GM11168 (cell line): ENCODE results near the gene XYLB.

Experiments used
- in situ Hi-C: fragments of 300-500 bp; cut with MboI; formaldehyde crosslinking; loops from one replicate; pipeline ENCODE4 v1.12.0; 2022; ENCODE audit warnings: low sequenced_read_pairs; ENCODE audit not compliant: unreplicated experiment

The XYLB gene

DNA sequence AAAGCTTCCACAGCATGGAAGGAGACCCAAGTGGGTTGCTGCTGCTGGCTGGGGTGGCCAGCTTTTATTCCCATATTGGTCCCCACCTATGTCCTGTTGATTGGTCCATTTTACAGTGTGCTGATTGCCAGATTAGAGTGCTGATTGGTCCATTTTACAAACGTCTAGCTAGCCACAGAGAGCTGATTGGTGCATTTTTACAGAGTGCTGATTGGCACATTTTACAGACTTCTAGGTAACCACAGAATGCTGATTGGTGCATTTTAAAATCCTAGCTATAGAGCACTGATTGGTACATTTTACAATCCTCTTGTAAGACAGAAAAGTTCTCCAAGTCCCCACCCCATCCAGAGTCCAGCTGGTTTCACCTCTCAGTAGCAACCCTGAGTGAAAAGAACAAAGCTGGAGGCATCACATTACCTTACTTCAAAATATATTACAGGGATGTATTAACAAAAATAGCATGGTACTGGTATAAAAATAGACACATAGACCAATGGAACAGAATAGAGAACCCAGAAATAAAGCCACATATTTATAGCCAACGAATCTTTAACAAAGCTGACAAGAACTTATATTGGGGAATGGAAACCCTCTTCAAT lies 99.6 kb downstream of the XYLB start:
- in situ Hi-C loops = no loop called here

DNA sequence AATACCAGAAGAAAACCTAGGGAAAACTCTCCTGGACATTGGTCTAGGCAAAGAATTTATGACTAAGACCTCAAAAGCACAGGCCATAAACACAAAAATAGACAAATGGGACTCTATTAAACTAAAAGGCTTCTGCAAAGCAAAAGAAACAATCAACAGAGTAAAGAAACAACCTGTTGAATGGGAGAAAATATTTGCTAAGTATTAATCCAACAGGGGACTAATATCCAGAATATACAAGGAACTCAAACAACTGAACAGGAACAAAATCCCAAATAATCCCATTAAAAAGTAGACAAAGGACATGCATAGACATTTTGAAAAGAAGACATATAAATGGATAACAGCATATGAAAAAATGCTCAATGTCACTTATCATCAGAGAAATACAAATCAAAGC lies 100.2 kb downstream of the XYLB start:
- in situ Hi-C loops = no loop called here

DNA sequence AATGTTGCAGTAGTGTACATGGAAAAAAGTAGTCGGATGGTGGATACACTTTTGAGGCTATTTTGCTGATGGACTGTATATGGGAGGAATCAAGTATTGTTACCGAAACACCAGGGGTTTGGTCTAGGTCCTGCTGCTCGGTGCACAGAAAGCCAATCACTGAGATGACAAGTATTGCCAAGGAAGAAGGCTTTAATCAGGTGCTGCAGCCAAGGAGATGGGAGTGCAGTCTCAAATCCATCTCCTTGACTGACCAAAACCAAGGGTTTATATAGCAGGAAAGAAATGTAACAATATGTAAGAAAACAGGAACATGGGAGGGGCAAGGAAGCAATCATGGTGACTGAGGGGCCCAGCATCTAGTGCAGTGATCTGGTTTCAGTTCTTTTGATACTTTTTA lies 104.3 kb downstream of the XYLB start:
- in situ Hi-C loops = no loop called here

DNA sequence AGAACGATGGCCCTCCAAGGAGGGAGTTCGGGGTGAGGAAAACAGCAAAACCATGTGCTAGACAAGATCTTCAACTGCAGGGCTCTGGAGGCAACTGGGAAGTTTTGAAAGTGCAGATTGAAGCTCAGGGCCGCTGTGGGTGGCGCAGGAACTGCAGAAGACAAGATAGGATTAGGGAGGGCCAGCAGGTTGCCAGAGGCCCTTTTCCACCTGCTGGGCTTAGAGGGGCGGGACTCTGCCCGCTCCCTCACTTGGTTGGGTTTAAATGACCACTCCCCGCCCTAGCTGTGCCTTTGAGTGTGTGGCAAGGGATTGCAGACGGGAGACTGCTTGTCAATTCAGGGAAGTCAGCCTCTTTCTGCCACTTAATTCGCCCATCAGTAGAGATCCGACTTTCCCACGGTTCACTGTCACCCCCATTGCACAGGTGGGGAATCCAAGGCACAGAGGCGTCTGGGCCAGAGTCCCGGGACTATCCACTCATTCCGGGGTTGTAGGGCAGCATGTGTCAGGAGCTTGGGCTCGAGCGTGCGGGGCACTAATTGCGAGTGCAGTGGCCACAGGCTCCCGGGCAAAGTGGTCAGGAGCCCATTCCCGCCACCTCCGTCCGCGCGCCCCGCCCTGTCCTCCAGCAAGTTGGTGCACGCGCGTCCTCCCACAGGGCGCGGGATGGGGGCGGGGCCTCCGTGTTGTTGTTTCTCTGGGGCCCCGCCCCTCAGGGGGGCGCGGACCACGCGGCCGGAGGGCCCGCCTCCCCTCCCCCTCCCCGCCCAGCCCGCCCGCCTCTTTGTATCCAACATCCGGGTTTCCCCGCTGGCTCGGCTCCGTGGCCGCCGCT lies 106.7 kb downstream of the XYLB start, which contains the start of gene ACVR2B:
ACVR2B (plus strand) TSS at position 816 of the 838 bp plus-strand sequence. CDS start 433 bp downstream, outside the sequence.
- in situ Hi-C loops = no loop called here

DNA sequence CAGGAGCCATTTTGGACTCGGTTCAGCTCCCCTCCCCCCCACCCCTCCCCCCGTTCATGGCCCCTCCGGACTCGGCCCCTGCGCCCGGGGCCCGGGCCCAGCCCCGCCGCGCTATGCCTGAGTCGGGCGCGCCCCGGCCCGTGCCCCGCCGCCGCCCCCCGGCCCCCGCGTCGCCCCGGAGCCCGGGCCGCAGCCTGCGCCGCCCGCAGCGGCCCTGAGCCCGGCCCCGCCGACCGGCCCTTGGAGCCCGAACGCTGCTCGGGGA lies 107.3 kb downstream of the XYLB start:
- in situ Hi-C loops = no loop called here

DNA sequence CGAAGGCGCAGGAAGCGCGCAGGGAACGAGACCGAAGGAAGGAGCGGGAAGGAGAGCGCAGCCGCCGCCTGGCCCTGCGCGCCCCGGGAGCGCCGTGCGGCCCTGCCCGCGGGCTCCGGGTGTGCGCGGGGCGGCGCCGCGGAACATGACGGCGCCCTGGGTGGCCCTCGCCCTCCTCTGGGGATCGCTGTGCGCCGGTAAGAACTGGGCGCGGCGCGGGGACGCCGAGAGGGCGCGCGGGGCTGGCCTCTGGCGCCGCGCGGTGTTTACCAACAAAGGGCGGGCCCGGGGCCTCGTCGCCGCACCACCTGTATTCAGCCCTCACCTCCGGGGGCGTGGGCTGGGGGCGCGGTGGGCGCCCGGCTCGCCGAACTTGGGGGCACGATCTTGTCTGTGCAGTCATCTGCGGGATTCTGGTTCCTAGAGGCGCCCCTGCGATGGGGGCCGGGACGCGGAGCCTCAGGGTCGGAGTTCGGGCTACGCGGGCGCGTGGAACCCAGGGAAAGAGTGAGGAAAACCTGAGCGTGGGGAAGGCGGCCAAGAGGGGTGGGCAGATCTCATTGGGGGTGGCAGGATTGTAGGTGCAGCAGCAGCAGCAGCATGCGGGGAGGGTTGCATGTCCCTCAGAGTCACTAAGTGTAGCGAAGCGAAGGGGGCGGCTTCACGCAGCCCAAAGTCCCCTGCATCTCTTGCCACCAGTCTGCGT lies 107.7 kb downstream of the XYLB start:
- in situ Hi-C loops = no loop called here

DNA sequence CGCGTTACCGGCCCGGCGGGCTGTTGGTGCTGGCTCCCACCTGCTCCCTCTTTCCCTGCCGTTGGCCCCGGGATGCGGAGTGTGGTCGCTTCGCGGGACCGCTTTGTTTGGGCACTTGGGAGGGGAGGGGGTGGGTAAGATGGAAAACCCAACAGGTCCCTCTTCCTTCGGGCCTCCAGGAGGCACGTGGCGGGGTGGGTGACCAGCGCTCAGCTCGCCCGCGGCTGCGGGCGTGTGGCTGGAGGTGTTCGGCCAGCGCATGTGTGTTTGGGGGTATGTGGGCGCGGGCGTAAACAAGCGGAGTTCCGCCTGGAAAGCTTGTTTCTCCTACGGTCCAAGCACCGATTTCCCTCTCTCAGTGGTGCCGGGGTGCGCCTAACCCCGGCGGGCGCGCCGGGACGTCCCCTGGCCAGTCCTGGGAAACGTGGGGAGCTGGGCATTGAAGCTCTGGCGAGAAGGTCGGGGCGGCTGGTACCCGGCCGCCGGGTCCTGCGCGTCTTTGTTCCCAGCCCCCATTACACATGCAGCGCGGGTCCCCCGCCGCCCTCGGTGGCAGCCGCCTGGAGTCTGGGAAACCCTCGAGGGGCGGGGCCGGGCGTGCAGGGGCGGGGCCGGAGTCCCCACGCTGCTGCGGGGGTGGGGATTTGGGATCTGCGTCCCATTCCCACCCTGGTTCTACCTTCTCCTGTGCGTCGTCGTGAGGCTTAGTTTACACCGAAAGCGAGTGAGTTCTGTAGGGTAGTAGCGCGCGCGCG lies 108.5 kb downstream of the XYLB start:
- in situ Hi-C loops = no loop called here

DNA sequence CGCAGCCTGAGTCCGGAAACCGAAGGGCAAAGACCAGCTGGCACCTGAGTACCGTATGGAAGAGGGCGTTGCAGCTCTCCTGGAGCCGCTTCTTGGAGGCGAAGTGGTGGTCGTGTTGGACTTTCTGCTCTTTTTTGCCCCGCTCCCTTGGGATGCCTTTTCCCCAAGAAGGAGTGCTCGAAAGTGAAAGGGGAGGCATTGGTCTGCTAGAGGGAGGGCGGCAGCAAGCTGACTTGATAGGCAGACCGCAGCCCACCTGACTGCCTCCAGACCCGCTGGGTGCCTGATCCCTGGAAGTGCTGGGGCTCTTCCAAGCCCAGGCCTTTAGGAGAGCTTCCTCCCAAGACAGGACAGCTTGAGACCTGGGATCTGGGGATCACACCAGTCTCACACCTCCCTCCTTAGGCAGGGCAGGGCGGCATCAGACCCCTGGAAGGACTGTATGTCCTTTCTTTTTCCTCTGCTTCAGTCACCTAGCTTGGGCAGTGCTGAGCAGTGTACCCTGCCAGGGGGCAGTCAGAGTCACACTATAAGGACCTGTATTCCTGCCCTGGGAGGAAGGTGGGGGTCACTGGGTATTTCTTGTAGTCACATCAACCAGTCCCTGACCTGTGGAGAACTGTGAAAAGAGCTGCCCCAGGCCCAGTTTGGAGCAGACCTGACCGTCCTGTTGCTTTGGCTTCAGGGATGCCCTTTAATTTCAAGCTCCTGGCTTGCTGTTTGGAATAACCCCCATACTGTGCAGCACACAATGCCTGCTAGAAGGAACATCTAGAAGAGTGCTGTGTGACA lies 109.2 kb downstream of the XYLB start:
- in situ Hi-C loops = no loop called here

DNA sequence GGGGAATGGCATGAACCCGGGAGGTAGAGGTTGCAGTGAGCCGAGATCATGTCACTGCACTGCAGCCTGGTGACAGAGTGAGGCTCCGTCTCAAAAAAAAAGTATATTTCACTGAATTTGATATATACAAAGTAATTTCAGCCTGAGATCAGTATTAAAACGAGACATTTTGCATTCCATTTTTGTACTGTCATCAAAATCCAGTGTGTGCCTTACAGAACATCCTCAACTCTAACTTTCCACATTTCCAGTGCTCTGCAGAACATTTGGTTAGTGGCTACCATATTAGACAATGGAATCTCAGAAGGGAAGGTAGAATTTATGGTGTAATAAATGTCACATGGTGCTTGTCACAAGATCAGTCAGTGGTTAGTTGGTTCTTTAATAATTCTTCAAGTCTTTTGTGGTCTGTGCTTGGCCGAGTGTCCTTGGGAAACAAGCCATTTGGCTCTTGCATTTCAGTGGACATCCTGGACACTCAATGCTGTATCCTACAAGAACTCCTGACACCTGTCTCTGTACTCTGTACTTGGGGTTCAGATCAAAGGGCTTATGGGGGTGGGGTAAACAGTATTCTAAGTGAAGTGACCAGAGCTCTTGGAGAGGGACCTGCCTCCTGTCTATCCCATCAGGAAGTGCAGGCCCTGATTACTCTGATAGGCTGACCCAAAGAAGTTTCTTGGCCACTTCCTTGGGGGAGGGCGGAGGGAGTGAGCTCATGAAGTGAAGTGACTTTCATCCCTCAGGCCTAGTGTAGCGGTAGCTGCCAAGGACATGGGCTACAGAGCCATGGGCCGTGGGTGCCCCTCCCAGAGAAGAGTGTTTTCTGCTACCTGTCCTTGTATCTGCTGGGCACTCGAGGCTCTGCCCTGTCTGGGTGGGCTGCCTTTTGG lies 110.8 kb downstream of the XYLB start:
- in situ Hi-C loops = no loop called here

DNA sequence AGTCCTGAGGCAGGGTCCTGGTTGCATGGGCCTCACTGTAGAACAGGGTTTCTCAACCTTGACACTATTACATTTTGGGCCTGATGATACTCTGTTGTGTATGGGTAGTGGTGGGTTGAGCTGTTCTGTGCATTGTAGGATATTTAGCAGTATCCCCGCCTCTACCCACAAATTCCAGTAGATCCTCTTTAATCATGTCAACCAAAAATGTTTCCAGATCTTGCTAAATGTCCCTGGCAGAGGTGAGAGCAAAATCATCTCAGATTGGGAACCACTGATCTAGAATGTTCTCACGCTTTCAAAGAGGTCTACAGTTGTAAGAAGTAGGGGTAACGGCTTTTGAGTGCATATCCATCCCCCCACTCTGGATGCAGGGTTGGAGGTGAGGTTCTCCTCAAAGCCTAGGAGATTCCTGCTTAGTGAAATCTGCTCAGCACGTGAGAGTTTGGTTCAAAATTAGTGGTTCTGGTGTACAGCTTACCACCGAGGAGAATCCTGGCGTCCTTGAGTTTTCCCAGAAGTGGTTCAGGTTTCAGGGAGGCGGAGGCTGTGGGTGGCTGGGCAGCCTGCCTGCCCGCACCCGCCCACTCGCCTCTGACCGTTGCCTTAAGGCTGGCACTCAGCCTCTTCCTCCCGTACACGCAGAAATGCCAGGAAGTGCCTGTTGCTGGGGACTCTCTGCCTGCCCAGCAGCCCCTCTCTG lies 112.4 kb downstream of the XYLB start:
- in situ Hi-C loops = no loop called here

DNA sequence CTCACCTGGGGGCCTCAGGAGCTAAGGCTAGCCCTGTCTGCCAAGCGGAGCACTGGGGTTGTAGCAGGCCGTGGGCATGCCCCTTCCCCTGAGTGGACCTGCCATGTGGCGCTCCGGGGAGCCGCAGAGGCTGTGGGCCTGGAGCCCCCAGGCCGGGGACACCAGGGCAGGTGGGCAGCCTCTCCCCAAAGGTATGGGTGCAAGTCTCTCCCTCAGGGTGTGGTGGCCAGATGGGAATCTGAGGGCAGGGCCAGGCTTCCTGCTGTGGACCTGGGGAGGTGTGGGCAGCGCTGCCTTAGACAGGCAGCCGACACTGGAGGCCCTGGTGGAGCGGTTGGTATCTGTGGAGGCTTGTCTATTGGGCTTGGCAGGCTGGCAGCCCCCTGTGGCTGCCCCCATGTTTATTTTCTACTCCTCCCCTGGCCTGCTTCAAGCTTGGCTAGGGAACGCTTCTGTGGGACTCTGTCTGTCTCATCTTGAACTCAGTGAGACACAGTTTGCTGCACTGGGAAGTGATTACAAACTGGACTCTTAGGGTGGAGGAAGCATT lies 113.0 kb downstream of the XYLB start:
- in situ Hi-C loops = no loop called here

DNA sequence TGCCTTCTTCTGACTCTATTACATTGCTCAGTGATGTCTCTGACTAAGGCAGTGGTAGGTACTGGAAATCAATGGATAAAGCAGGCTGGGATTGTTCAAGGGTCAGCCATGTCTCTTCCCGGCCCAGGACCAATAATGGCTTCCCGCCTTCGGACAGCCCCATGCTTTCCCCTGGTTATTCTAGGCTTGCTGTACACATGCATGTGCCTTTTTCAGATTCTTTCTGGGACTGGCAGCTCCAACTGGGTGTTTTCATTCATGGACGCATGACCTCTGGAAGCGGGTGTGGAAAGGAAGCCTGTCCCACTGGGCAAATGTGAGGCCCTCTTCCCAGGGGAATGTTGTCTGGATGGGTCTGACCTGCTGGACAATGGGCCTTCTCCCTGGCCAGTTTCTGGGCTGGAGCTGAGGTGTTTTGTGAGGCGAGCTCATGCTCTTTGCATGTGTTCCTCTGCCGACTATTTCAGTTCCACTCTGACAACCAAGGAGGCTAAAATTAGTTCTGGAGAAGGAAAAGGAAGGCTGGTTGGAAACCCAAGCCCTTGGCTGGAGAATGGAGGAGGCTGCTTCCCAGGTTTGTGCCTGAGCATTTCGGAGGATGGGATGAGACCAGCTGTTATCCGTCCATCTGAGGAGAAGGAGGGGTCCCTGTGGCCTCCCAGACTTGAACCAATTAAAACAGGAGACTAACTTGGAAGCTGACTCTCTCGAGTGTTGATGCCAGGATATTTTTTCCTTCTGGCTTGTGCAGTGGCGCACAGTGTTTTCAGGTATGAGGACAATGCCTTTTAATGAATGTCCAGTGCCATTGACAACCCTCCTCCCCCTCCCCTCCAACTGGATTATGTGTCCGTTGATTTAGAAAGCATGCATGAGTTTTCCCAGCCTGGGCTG lies 114.0 kb downstream of the XYLB start:
- in situ Hi-C loops = no loop called here
